Activated CD4-positive, alpha-beta T cell treated with anti-CD3 and anti-CD28 coated beads for 48 hours (primary cell): Measurements from ENCODE around the gene DYNLT2B.
"Not testable (repeated sequence)": the region's sequence is repeated elsewhere in the genome, so short reads cannot be mapped to it uniquely, and the experiment has no call there.

ENCODE experiments used
- DNase-seq: peaks from one replicate; pipeline ENCODE4 v3.0.0-alpha.2; 2020

DYNLT2B gene

GRCh38 chr3:196323691-196324090 is 5.7 kb upstream of the DYNLT2B start:
- no peak for DNase-seq

- DNase-seq: no peak
Observed at GRCh38 chr3:196323016-196323415, 5.0 kb upstream of the DYNLT2B start.

GRCh38 chr3:196321162-196321561 is 3.1 kb upstream of the DYNLT2B start:
- no peak for DNase-seq

GRCh38 chr3:196320137-196320536 is 2.1 kb upstream of the DYNLT2B start:
- no peak for DNase-seq

GRCh38 chr3:196316799-196317686 is 997 bp downstream of the DYNLT2B start:
- not testable (repeated sequence) for DNase-seq

GRCh38 chr3:196315821-196316220 is 2.2 kb downstream of the DYNLT2B start:
- DNase-seq: no peak

GRCh38 chr3:196314597-196314996 is 3.4 kb downstream of the DYNLT2B start:
- DNase-seq: no peak

- not testable (repeated sequence) for DNase-seq
Observed at GRCh38 chr3:196314086-196314485, 4.0 kb downstream of the DYNLT2B start.

GRCh38 chr3:196302960-196303359 is 15.1 kb downstream of the DYNLT2B start:
- DNase-seq: not testable (repeated sequence)

- not testable (repeated sequence) for DNase-seq
Observed at GRCh38 chr3:196302551-196302950, 15.5 kb downstream of the DYNLT2B start.

- DNase-seq: no peak
Observed at GRCh38 chr3:196298521-196298920, 19.5 kb downstream of the DYNLT2B start.

GRCh38 chr3:196292286-196292923 is 25.6 kb downstream of the DYNLT2B start:
- DNase-seq: no peak

GRCh38 chr3:196288141-196288460 is 29.9 kb downstream of the DYNLT2B start:
- no peak for DNase-seq

GRCh38 chr3:196287440-196288140 is 30.4 kb downstream of the DYNLT2B start, which contains the start of gene PCYT1A:
Gene PCYT1A (minus strand): TSS chr3:196287726. CDS start chr3:196270531, 17,195 bp downstream.
- DNase-seq: peak; percentile 83

GRCh38 chr3:196287090-196287439 is 31.0 kb downstream of the DYNLT2B start:
- DNase-seq: peak; percentile 33

GRCh38 chr3:196284396-196284795 is 33.6 kb downstream of the DYNLT2B start:
- DNase-seq: no peak

- DNase-seq: no peak
Observed at GRCh38 chr3:196281962-196282361, 36.1 kb downstream of the DYNLT2B start.

- DNase-seq: peak; percentile 32
Observed at GRCh38 chr3:196280689-196281440, 37.2 kb downstream of the DYNLT2B start.

- DNase-seq: no peak
Observed at GRCh38 chr3:196275126-196275525, 42.9 kb downstream of the DYNLT2B start.

GRCh38 chr3:196274585-196274984 is 43.5 kb downstream of the DYNLT2B start:
- DNase-seq: peak; percentile 75

- peak; percentile 31 for DNase-seq
Observed at GRCh38 chr3:196273655-196274054, 44.4 kb downstream of the DYNLT2B start.

- DNase-seq: no peak
Observed at GRCh38 chr3:196272826-196273225, 45.2 kb downstream of the DYNLT2B start.

GRCh38 chr3:196270499-196270898 is 47.5 kb downstream of the DYNLT2B start:
- DNase-seq: no peak
